Measurements from ENCODE around the gene YPEL2. TPM values are rescaled to one million over a fixed set of nuclear protein-coding genes. Genes with fewer than 3 reads are reported as not detected.

YPEL2 gene
- total and polyA plus RNA-seq, 4 experiments from 2014 or later = 9.9 to 42.4 (median 31.2) TPM

GRCh38 chr17:59369031-59369975 is 37.8 kb downstream of the YPEL2 start:
- Histone ChIP-seq H3K9me3 (ENCODE audit: control insufficient read depth in 1 of 2, low read length in 2 of 2) (no peaks in the 10 kb centered on the region), H3K4me1 (ENCODE audit: insufficient read depth, low read length) (peaks cover 90% of the 10 kb centered on the region), H3K27ac (ENCODE audit: low read depth, low read length) (no peak overlapping the region), H3K27me3 (ENCODE audit: insufficient read depth, low read length) (no peaks in the 10 kb centered on the region), H3K4me3 (ENCODE audit: low read length in 2 of 2) (no peak overlapping the region), H3K36me3 (ENCODE audit: insufficient read depth, low read length) (no peaks in the 10 kb centered on the region)
- CTCF ChIA-PET (ENCODE audit: partially characterized antibody) = interaction anchor here (0.7 to 2.2 kb wide), 4 partner anchors 11 to 72 kb away, joined by 3 to 7 read pairs (median 6); no protein-coding TSS in a partner anchor
- POLR2A ChIA-PET (ENCODE audit: partially characterized antibody) = interaction anchor here (2.5 kb wide), 1 partner anchor 37 kb away, joined by 6 read pairs; no protein-coding TSS in a partner anchor
- peaks cover 1% of the 10 kb centered on the region in 2 donors for H3K36me3 Mint-ChIP-seq
- peak overlapping the region in 5 of 7 donors; percentile 0 to 79 (median 59) for H3K27ac Mint-ChIP-seq
- no peaks in the 10 kb centered on the region for H3K27me3 Mint-ChIP-seq
- intact Hi-C loops (cut with micrococcal nuclease) = no loop called here
- H3K9me3 Mint-ChIP-seq = peaks cover 0 to 2% (median 0%) of the 10 kb centered on the region in 8 donors
- no peak for DNase-seq
- peaks cover 58 to 85% (median 77%) of the 10 kb centered on the region in 4 donors for H3K4me1 Mint-ChIP-seq
- H3K4me3 Mint-ChIP-seq = no peak overlapping the region

DNA sequence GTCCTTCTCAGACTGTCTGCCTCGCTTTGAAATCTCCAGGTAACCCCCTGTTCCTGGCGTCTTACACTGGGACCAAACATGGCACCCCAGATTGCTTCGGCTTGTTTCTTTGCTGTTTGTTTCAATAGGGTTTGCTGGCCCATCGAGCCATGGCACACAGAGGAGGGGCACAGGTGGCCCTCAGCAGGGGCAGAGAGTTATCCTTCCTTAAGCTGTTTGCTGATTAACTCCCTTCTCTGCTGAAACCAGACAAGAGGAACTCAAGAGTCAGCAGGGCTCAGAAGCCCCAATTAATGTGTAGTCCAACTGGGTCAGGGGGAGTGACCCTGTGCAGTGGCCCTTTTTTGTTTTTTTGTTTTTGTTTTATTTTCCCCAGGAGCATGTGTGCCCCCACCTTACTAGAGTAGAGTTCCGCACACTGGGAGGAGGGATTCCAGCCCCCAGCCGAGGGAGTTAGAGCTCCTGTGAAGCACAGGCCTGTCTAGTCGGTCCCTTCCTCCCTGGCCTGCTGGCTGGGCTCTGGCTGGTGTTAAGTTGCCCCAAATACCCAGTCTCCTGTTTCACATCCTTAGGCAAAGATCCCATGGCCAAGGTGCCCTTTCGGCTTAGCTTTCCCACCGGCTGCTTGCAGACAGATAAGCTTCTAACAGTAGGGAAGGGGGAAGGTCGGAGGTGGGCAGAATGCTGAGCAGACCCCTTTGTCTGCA is 39.3 kb downstream of the YPEL2 start:
- Mint-ChIP-seq H3K36me3 (peaks cover 1 to 4% of the 10 kb centered on the region in 2 donors), H3K4me3 (peak overlapping the region in 1 of 8 donors; percentile 51), H3K27ac (peak overlapping the region in 5 of 7 donors; percentile 10 to 81 (median 54)), H3K9me3 (peaks cover 0 to 2% (median 0%) of the 10 kb centered on the region in 8 donors), H3K4me1 (peaks cover 59 to 87% (median 80%) of the 10 kb centered on the region in 4 donors), H3K27me3 (no peaks in the 10 kb centered on the region)
- Histone ChIP-seq H3K27ac (ENCODE audit: low read depth, low read length) (no peak overlapping the region), H3K9me3 (ENCODE audit: control insufficient read depth in 1 of 2, low read length in 2 of 2) (no peaks in the 10 kb centered on the region), H3K4me3 (ENCODE audit: low read length in 2 of 2) (no peak overlapping the region), H3K36me3 (ENCODE audit: insufficient read depth, low read length) (no peaks in the 10 kb centered on the region), H3K27me3 (ENCODE audit: insufficient read depth, low read length) (no peaks in the 10 kb centered on the region), H3K4me1 (ENCODE audit: insufficient read depth, low read length) (peaks cover 90% of the 10 kb centered on the region)
- no peak for DNase-seq
- intact Hi-C loops (cut with micrococcal nuclease) = no loop called here
- CTCF ChIA-PET (ENCODE audit: partially characterized antibody) = no interaction called here
- POLR2A ChIA-PET (ENCODE audit: partially characterized antibody) = interaction anchor here (1.1 kb wide), 1 partner anchor 8 kb away, joined by 5 read pairs; no protein-coding TSS in a partner anchor

DNA sequence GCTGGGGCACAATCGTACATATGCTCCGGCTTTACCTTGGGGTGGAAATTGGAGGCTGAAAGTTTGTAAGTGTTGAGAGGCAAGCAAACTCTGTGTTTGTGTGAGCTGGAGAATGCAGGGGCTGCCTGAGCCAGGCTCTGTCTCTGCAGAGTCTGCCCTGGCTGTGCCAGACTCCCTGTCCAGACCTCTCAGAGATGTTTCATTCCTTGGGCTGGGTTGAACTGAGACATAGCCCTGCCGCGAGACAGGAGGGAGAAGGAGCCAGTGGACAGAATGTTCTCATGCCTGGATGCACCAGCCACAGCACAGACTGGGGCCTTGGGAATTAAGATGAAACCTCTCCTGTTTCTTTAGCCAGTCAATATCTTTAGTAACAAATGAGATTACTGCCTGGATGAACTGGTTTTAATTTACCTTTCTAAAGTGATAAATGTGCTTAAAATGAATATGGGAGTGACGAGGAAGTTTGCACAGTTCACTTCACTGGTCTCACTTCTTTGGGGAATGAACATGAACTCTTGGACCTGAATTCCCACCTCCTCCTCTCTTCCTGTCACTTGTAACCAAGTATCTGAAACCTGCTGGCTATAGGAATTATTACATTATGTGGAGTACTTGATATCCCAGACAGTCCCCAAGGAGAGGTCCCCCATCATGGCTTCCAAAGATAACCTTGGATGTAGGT is 40.1 kb downstream of the YPEL2 start:
- intact Hi-C loops (cut with micrococcal nuclease) = no loop called here
- H3K36me3 ChIP-seq (ENCODE audit: insufficient read depth, low read length) = no peaks in the 10 kb centered on the region
- Mint-ChIP-seq H3K36me3 (peaks cover 1 to 4% of the 10 kb centered on the region in 2 donors), H3K4me1 (peaks cover 58 to 87% (median 78%) of the 10 kb centered on the region in 4 donors), H3K4me3 (peak overlapping the region in 4 of 8 donors; percentile 6 to 51 (median 38)), H3K27me3 (no peaks in the 10 kb centered on the region), H3K9me3 (peaks cover 0 to 2% (median 0%) of the 10 kb centered on the region in 8 donors), H3K27ac (peak overlapping the region in 6 of 7 donors; percentile 16 to 82 (median 54))
- peaks cover 86% of the 10 kb centered on the region for H3K4me1 ChIP-seq (ENCODE audit: insufficient read depth, low read length)
- ChIA-PET CTCF (ENCODE audit: partially characterized antibody) (interaction anchor here (3.2 kb wide), 1 partner anchor 42 kb away, joined by 12 read pairs; no protein-coding TSS in a partner anchor), POLR2A (ENCODE audit: partially characterized antibody) (interaction anchor here (1.1 kb wide), 1 partner anchor 9 kb away, joined by 5 read pairs; no protein-coding TSS in a partner anchor)
- no peaks in the 10 kb centered on the region for H3K27me3 ChIP-seq (ENCODE audit: insufficient read depth, low read length)
- DNase-seq = no peak
- no peak overlapping the region for H3K27ac ChIP-seq (ENCODE audit: low read depth, low read length)
- H3K4me3 ChIP-seq (ENCODE audit: low read length in 2 of 2) = no peak overlapping the region
- H3K9me3 ChIP-seq (ENCODE audit: control insufficient read depth in 1 of 2, low read length in 2 of 2) = no peaks in the 10 kb centered on the region

DNA sequence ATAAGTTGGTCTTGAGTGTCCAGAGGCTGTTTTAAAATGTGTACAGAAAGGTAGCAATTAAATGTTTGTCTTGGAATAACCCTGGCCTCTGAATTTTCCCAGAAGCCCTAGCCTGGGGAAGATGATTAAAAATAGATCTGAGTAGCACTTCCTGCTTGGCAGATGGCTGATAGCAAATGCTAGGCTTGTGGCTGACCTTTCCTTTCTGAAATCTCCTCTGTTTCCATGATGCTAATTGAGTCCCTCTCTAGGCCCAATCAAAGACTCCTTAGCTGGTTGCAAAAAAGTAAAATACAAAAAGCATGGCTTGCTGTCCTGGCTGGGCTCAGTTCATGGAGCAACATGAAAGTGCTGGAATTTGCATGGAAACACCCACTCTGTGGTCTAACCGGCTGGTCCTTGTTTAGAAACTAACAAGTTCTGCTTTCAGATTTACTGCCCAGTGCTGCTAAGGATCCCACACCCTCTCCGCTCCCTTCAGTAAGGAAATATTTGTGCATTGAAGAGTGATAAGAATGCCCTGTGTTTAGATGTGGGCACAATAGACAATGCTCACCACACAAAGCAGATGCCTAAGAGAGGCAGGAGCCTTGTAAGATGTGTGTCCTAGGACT is 40.8 kb downstream of the YPEL2 start:
- ChIA-PET CTCF (ENCODE audit: partially characterized antibody) (interaction anchor here (1.2 to 3.2 kb wide), 2 partner anchors 43 to 58 kb away, joined by 3 to 12 read pairs; no protein-coding TSS in a partner anchor), POLR2A (ENCODE audit: partially characterized antibody) (interaction anchor here (4.3 kb wide), 1 partner anchor 11 kb away, joined by 34 read pairs; no protein-coding TSS in a partner anchor)
- H3K9me3 Mint-ChIP-seq = peaks cover 0 to 2% (median 0%) of the 10 kb centered on the region in 8 donors
- peak overlapping the region; percentile 56 to 82 (median 69) for H3K27ac Mint-ChIP-seq
- H3K4me1 Mint-ChIP-seq = peaks cover 55 to 82% (median 73%) of the 10 kb centered on the region in 4 donors
- peaks cover 79% of the 10 kb centered on the region for H3K4me1 ChIP-seq (ENCODE audit: insufficient read depth, low read length)
- H3K9me3 ChIP-seq (ENCODE audit: control insufficient read depth in 1 of 2, low read length in 2 of 2) = no peaks in the 10 kb centered on the region
- intact Hi-C loops (cut with micrococcal nuclease) = no loop called here
- peaks cover 1 to 4% of the 10 kb centered on the region in 2 donors for H3K36me3 Mint-ChIP-seq
- no peak for DNase-seq
- no peak overlapping the region for H3K27ac ChIP-seq (ENCODE audit: low read depth, low read length)
- no peak overlapping the region for H3K4me3 ChIP-seq (ENCODE audit: low read length in 2 of 2)
- no peaks in the 10 kb centered on the region for H3K27me3 ChIP-seq (ENCODE audit: insufficient read depth, low read length)
- H3K27me3 Mint-ChIP-seq = no peaks in the 10 kb centered on the region
- no peaks in the 10 kb centered on the region for H3K36me3 ChIP-seq (ENCODE audit: insufficient read depth, low read length)
- H3K4me3 Mint-ChIP-seq = peak overlapping the region in 7 of 8 donors; percentile 20 to 65 (median 23)

- Mint-ChIP-seq H3K36me3 (peaks cover 4 to 13% of the 10 kb centered on the region in 2 donors), H3K27ac (peak overlapping the region; percentile 60 to 95 (median 85)), H3K27me3 (no peaks in the 10 kb centered on the region), H3K4me1 (peaks cover 51 to 78% (median 59%) of the 10 kb centered on the region in 4 donors), H3K4me3 (peak overlapping the region; percentile 25 to 73 (median 48)), H3K9me3 (no peaks in the 10 kb centered on the region)
- Histone ChIP-seq H3K27ac (ENCODE audit: low read depth, low read length) (no peak overlapping the region), H3K36me3 (ENCODE audit: insufficient read depth, low read length) (no peaks in the 10 kb centered on the region), H3K9me3 (ENCODE audit: control insufficient read depth in 1 of 2, low read length in 2 of 2) (no peaks in the 10 kb centered on the region), H3K4me1 (ENCODE audit: insufficient read depth, low read length) (peaks cover 61% of the 10 kb centered on the region), H3K4me3 (ENCODE audit: low read length in 2 of 2) (peak overlapping the region in 1 of 2 donors; percentile 2), H3K27me3 (ENCODE audit: insufficient read depth, low read length) (no peaks in the 10 kb centered on the region)
- intact Hi-C loops (cut with micrococcal nuclease) = no loop called here
- DNase-seq = no peak
- ChIA-PET CTCF (ENCODE audit: partially characterized antibody) (interaction anchor here (0.6 to 3.2 kb wide), 5 partner anchors 8 to 407 kb away, joined by 3 to 12 read pairs (median 4); no protein-coding TSS in a partner anchor), POLR2A (ENCODE audit: partially characterized antibody) (interaction anchor here (1.2 to 4.3 kb wide), 4 partner anchors 9 to 44 kb away, joined by 6 to 34 read pairs (median 10); no protein-coding TSS in a partner anchor)
Measured at GRCh38 chr17:59373882-59374495, 42.5 kb downstream of the YPEL2 start.

DNA sequence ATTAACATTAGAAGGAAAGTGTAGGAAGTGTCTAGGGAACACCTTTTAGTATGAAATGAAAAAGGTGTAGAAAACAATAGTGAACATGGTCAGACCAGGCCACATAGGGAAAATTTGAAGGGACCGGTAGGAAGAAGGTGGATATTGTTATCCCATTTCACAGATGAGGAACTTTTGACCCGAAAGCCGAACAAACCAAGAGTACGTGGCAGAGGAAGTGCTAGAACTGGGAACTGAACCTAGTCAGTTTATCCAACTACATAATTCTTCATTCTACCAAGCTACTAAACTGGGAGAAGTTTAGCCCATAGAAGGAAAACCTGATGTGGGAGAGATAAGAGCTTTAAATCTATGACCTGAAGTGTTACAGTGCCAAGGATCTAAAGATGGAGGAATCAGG is 43.2 kb downstream of the YPEL2 start:
- H3K9me3 Mint-ChIP-seq = no peaks in the 10 kb centered on the region
- H3K27ac Mint-ChIP-seq = peak overlapping the region; percentile 60 to 95 (median 85)
- Histone ChIP-seq H3K36me3 (ENCODE audit: insufficient read depth, low read length) (no peaks in the 10 kb centered on the region), H3K9me3 (ENCODE audit: control insufficient read depth in 1 of 2, low read length in 2 of 2) (no peaks in the 10 kb centered on the region), H3K4me1 (ENCODE audit: insufficient read depth, low read length) (peaks cover 55% of the 10 kb centered on the region), H3K27me3 (ENCODE audit: insufficient read depth, low read length) (no peaks in the 10 kb centered on the region), H3K4me3 (ENCODE audit: low read length in 2 of 2) (no peak overlapping the region), H3K27ac (ENCODE audit: low read depth, low read length) (no peak overlapping the region)
- peaks cover 50 to 80% (median 62%) of the 10 kb centered on the region in 4 donors for H3K4me1 Mint-ChIP-seq
- H3K36me3 Mint-ChIP-seq = peaks cover 4 to 15% of the 10 kb centered on the region in 2 donors
- no peak for DNase-seq
- no peaks in the 10 kb centered on the region for H3K27me3 Mint-ChIP-seq
- ChIA-PET POLR2A (ENCODE audit: partially characterized antibody) (interaction anchor here (1.7 to 4.3 kb wide), 3 partner anchors 13 to 45 kb away, joined by 8 to 34 read pairs (median 12); no protein-coding TSS in a partner anchor), CTCF (ENCODE audit: partially characterized antibody) (interaction anchor here (0.6 to 3.2 kb wide), 8 partner anchors 9 to 565 kb away, joined by 3 to 12 read pairs (median 4); no protein-coding TSS in a partner anchor)
- intact Hi-C loops (cut with micrococcal nuclease) = no loop called here
- peak overlapping the region in 5 of 8 donors; percentile 40 to 73 (median 56) for H3K4me3 Mint-ChIP-seq

Data from CD4-positive, alpha-beta memory T cell (primary cell).